ENCODE measurements around the gene TMEM214. TPM values are rescaled to one million over a fixed set of nuclear protein-coding genes. Genes with fewer than 3 reads are reported as not detected.

TMEM214 gene
- total RNA-seq, 1 donor from 2014 or later, result 7.8 TPM

DNA sequence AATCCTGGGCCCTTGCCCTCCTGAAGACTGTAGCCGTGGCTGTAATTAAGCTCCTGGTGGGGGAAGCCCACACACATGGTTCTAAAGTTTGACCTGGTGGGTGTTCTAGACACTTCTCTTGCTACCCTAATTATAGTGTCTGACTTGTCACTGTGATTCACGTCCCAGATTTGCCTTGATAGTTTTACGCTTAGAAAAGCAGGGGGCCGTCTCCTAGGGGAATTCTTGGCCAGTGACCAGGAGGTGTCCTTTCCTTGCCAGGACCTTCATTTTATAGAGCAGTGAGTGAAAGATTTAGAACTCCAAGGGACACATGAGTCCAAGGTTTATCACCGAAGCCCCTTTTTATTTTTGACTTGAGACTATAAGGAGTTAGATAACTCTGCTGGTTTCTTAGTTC lies 9.0 kb downstream of the TMEM214 start:
- peak; percentile 16 for DNase-seq

- no peak for DNase-seq
These were observed 9.4 kb downstream of the TMEM214 start for GRCh38 chr2:27042159-27042661.

DNA sequence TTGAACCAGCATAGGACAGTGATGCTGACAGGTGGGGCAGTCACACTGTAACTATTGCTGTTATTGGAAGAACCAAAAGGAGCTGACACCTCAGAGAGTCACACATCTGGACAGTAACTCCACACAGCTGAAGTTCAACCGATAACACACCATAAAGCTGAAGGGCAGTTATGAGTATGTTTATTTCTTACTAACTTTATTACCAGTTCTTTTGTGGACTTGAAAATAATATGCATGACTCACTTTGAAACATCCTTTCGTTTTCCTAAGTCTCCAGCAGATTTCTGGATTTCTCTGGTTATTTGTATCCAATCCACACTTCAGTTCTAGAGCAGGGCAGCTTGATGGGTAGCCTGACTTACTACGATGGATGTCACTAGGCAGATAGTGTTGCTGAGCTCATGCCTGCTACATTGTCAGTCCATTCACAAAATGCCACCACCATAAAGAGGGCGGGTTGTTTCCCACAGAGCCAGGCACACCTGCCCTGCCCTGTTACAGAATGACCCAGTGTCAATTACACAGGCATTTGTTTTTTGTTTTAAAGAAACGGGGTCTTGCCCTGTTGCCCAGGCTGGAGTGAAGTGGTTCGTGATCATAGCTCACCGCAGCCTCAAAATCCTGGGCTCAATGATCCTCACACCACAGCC lies 10.3 kb downstream of the TMEM214 start:
- no peak for DNase-seq

DNA sequence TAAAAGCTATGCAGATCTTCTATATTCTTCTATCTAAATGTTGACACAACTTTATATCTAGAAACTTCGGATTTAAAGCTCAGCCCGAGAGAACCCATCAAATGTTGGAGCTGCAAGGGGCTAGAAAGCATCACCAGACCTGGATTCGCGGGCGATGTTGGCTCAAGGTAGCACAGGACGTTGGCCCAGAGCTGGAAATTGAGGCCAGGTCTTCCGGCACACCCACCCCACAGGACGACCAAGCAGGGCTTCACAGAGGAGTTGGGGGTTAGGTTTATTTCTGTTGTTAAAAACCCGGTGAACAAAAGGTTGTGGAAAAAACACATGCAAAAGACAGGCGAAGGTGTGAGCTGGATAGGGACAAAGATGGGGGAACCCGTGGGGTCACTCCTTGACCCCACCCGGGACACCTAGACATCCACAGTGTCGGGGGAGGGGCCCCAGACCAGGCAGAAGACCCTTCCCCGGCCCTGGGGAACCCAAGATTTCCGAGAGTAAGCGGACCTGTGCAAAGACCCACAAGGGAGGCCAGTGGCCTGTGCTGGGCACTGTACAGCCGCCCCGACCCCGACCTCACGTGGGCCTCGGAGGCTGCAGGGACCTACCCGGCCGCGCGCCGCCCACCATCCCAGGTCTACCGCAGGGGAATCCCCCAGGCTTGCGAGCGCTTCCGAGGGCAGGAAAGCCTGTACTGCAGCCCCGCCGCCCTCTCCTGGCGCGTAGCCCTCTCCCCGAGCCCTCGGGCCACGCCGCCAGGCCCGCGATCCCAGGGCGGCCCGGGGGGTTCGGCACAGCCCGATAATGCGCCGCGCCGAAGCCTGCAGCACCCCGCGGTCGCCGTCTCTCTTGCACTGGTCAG lies 16.9 kb downstream of the TMEM214 start:
- DNase-seq, result no peak

DNA sequence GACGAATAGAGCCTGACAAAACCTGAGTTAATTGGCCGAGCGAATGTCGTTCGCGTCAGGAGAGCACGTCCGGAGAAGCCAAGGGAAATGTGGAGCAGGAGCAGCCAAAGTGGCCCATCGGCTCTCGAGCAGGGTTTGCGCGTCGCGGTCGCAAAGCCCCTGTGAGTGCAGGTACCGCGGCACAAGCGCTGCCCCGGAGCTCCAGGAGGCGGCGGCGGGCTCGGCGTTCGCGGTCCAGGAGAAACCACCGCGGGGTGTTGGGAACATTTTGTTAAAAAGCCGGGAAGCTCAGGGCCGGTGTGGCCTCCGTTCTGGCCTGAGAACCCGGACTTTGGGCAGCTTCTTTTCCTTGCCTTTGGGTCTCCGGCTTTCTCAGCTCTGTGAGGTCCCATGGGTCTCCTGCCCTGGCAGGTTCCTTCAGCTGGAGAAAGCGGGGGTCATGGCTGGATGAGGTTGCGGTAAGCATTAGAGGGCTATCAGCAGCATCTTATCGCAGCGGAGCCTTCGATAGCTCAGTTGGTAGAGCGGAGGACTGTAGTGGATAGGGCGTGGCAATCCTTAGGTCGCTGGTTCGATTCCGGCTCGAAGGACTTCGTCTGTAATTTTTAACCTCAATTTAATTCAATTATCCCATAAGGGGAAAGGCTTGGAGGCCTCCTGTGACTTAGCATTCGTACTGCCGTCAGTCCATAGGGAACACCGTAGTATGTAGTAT lies 17.7 kb downstream of the TMEM214 start:
- DNase-seq, result peak; percentile 86

- DNase-seq, result peak; percentile 89
These were observed 18.5 kb downstream of the TMEM214 start, which contains the start of gene AGBL5 for GRCh38 chr2:27050996-27051901. TSS of gene AGBL5 (plus strand) at chr2:27051668. CDS start at chr2:27052959, 1,291 bp downstream.

GRCh38 chr2:27051902-27052645 lies 19.3 kb downstream of the TMEM214 start:
- DNase-seq, result no peak

DNA sequence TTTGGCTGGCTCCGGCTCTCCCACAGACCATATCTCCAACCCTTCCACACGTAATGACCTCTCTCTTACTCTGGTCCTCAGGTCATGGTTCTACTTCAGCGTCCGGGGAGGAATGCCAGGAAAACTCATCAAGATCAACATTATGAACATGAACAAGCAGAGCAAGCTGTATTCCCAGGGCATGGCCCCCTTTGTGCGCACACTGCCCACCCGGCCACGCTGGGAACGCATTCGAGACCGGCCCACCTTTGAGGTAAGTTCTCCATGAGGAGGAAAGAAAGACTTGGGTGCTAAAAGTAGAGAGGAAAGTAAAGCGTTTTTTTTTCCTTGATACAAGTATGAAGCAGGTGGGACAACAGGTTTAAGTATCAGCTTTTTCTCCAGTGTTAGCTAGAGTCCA lies 20.6 kb downstream of the TMEM214 start:
- DNase-seq, result no peak

DNA sequence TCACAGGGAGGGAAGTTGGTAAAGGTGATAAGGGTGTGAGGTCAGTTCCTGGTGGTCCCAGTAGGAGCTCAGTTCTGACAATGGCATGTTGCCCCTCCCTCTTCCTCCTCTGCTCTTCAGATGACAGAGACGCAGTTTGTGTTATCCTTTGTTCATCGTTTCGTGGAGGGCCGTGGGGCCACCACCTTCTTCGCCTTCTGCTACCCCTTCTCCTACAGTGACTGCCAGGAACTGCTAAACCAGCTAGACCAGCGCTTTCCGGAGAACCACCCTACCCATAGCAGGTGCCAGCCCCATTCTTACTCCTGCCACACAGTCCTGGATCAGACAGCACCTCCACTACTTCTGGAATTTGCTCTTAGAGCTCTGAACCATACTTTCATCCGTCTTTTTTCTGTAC lies 21.0 kb downstream of the TMEM214 start:
- DNase-seq, result no peak

- no peak for DNase-seq
These were observed 22.0 kb downstream of the TMEM214 start for GRCh38 chr2:27054721-27055120.

GRCh38 chr2:27057184-27057583 lies 24.4 kb downstream of the TMEM214 start:
- no peak for DNase-seq

DNA sequence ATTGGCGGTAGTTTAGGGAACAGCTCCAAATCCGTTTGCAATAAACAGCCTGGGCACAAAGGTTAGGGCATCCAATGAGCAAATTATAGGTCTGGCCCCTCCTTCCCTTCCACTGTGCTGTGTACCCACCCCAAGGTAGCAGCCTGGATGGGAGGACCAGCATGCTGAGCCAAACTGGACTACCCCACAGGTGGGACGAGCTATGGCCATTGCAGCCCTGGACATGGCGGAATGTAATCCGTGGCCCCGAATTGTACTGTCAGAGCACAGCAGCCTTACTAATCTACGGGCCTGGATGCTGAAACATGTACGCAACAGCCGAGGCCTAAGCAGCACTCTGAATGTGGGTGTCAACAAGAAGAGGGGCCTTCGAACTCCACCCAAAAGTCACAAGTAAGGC lies 25.4 kb downstream of the TMEM214 start:
- no peak for DNase-seq

GRCh38 chr2:27059141-27059820 lies 26.5 kb downstream of the TMEM214 start:
- no peak for DNase-seq

GRCh38 chr2:27060323-27060722 lies 27.6 kb downstream of the TMEM214 start:
- no peak for DNase-seq

GRCh38 chr2:27065128-27065527 lies 32.4 kb downstream of the TMEM214 start:
- DNase-seq, result no peak

- DNase-seq, result no peak
These were observed 34.6 kb downstream of the TMEM214 start for GRCh38 chr2:27067385-27067784.

DNA sequence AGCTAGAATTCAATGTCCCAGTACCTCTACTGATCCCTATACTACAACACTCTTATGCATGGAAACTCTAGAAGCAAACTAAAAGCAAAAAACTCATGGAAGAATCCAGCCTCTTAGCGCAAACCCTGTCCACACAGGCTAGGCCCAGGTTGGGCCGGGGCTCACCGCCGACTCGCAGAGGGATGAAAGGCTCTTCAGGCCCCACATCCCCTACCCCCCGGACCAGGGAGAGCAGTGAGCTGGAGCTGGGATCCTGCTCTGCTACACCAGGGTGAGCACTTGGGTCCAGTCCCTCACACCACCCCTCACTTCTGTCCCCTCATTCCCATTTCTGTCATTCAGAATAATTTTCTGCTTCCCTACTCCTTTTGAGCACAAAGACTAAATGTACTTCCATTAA lies 36.7 kb downstream of the TMEM214 start:
- DNase-seq, result no peak

DNA sequence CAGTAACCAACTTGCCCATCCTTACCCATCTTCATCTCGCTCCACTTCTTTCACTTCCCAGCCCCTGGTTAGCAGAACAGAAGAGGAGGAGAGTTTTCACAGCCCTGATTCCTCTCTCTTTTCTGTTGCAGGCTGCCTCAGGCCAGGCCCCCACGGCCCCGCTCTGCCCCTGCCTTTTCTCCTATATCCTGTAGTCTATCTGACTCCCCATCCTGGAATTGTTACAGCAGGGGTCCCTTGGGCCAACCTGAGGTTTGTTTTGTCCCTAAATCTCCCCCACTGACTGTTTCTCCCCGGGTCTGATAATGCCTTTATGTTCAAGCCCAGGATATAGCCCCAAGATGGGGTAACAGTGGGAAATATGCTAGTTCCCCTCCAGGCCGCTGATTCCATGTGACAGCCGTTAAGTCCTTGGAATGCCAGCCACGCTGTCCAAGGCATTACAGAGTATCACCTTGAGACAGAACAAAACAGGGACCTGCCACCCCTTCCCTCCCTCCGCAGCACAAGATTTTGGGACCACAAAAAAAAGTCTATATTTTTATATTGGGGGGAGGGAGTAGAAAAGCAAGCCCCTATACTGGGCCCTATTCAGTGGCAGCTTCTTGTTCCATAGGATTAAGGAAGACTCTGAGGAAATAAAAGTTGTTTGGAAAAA lies 37.3 kb downstream of the TMEM214 start:
- no peak for DNase-seq

GRCh38 chr2:27070653-27071276 lies 38.0 kb downstream of the TMEM214 start:
- DNase-seq, result no peak

All from occipital lobe (tissue), 2 donors.